HG02763 (cell line): ENCODE measurements around the gene PLXNB1.

Experiments
- ATAC-seq: cut with Tn5 transposase; IDR thresholded peaks from one replicate; pipeline ENCODE4 v1.9.1; 2021; ENCODE audit warnings: mild to moderate bottlenecking, moderate library complexity; ENCODE audit not compliant: unreplicated experiment

PLXNB1 gene

GRCh38 chr3:48371651-48372376 lies 58.1 kb downstream of the PLXNB1 start, which contains the start of gene FBXW12:
Gene FBXW12, plus strand, starts transcription at chr3:48372219. Its CDS starts 549 bp downstream, at chr3:48372768.
- no peak for ATAC-seq

GRCh38 chr3:48370333-48370713 lies 59.6 kb downstream of the PLXNB1 start:
- ATAC-seq: no peak

GRCh38 chr3:48369693-48370332 lies 60.1 kb downstream of the PLXNB1 start:
- no peak for ATAC-seq

GRCh38 chr3:48367201-48367600 lies 62.7 kb downstream of the PLXNB1 start:
- ATAC-seq: no peak

GRCh38 chr3:48364840-48365239 lies 65.0 kb downstream of the PLXNB1 start:
- ATAC-seq: no peak

GRCh38 chr3:48361928-48362327 lies 68.0 kb downstream of the PLXNB1 start:
- no peak for ATAC-seq

GRCh38 chr3:48356419-48356818 lies 73.5 kb downstream of the PLXNB1 start:
- no peak for ATAC-seq

GRCh38 chr3:48353987-48354386 lies 75.9 kb downstream of the PLXNB1 start:
- no peak for ATAC-seq
